SK-N-MC (cell line): Measurements from ENCODE around the gene ATXN10.

Source experiments
- DNase-seq: peaks from one replicate; pipeline ENCODE4 v3.0.0-alpha.2; 2011; ENCODE audit warnings: low read depth, low spot score
- H3K27ac ChIP-seq: fragments of 200-600 bp; sonication (generic); 2 replicates; pipeline ENCODE4 v1.5.1; 2016; ENCODE audit warnings: mixed run types
- H3K36me3 ChIP-seq: fragments of 200-600 bp; sonication (generic); 2 replicates; pipeline ENCODE4 v1.6.1; 2017; ENCODE audit warnings: antibody characterized with exemption, low read length, mixed read lengths; ENCODE audit not compliant: insufficient read depth
- H3K4me3 ChIP-seq: fragments of 200-600 bp; sonication (generic); 2 replicates; pipeline ENCODE4 v1.5.1; 2016
- H3K9ac ChIP-seq: fragments of 200-600 bp; sonication (generic); 2 replicates; pipeline ENCODE4 v1.8.0; 2017; ENCODE audit warnings: mixed run types, mixed read lengths; ENCODE audit not compliant: insufficient read length
- H3K9me3 ChIP-seq: fragments of 200-600 bp; sonication (generic); 2 replicates; pipeline ENCODE4 v1.6.1; 2017; ENCODE audit warnings: low read depth, mild to moderate bottlenecking, antibody characterized with exemption, low read length, moderate library complexity, mixed read lengths
- EZH2 ChIP-seq: fragments of 200-600 bp; sonication (generic); IDR thresholded peaks from one replicate; pipeline ENCODE4 v1.6.1; 2017; ENCODE audit warnings: antibody characterized with exemption
- FOXP2 ChIP-seq: optimal IDR thresholded peaks from 2 replicates; pipeline ENCODE3; 2011; ENCODE audit warnings: mild to moderate bottlenecking, moderate library complexity; ENCODE audit not compliant: insufficient read depth; ENCODE audit errors: extremely low read length, control extremely low read depth
- POLR2AphosphoS5 ChIP-seq: IDR thresholded peaks from 2 replicates; pipeline ENCODE4 v1.6.1; 2012; ENCODE audit warnings: mild to moderate bottlenecking, low read depth, low read length, borderline replicate concordance

ATXN10 gene

GRCh38 chr22:45720839-45721378 is 49.3 kb downstream of the ATXN10 start:
- Histone ChIP-seq H3K36me3 (peaks cover 65% of the 10 kb centered on the region), H3K27ac (no peak overlapping the region), H3K4me3 (no peak overlapping the region), H3K9me3 (no peaks in the 10 kb centered on the region), H3K9ac (no peak overlapping the region)
- no peak for DNase-seq
- TF ChIP-seq EZH2 (no peak), FOXP2 (no peak), POLR2AphosphoS5 (no peak)

- H3K4me3 ChIP-seq, result no peak overlapping the region
- no peak overlapping the region for H3K27ac ChIP-seq
- H3K9me3 ChIP-seq, result no peaks in the 10 kb centered on the region
- no peak overlapping the region for H3K9ac ChIP-seq
- H3K36me3 ChIP-seq, result peaks cover 60% of the 10 kb centered on the region
- TF ChIP-seq FOXP2, result no peak
- TF ChIP-seq POLR2AphosphoS5, result no peak
- no peak for DNase-seq
Observed at GRCh38 chr22:45722006-45722405, 50.4 kb downstream of the ATXN10 start.

DNA sequence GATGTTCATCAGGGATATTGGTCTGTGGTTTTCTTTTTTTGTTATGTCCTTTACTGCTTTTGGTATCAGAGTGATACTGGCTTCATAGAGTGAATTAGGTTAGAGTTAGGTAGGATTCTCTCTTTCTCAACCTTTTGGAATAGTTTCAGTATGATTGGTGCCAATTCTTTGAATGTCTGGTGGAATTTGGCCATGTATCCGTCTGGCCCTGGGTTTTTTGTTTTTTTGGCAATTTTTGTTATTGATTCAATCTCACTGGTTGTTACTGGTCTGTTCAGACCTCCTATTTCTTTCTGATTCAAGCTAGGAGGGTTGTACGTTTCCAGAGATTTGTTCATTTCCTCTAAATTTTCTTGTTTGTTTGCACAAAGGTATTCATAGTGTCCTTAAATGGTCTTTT is 54.4 kb downstream of the ATXN10 start:
- no peak overlapping the region for H3K27ac ChIP-seq
- H3K9me3 ChIP-seq, result no peaks in the 10 kb centered on the region
- peaks cover 54% of the 10 kb centered on the region for H3K36me3 ChIP-seq
- DNase-seq, result no peak
- no peak overlapping the region for H3K4me3 ChIP-seq
- no peak overlapping the region for H3K9ac ChIP-seq
- TF ChIP-seq EZH2, result no peak
- TF ChIP-seq FOXP2, result no peak
- TF ChIP-seq POLR2AphosphoS5, result no peak

GRCh38 chr22:45731041-45731797 is 59.6 kb downstream of the ATXN10 start:
- Histone ChIP-seq H3K36me3 (peaks cover 39% of the 10 kb centered on the region), H3K9ac (no peak overlapping the region), H3K4me3 (no peak overlapping the region), H3K9me3 (no peaks in the 10 kb centered on the region), H3K27ac (no peak overlapping the region)
- no peak for DNase-seq
- TF ChIP-seq POLR2AphosphoS5, result no peak

DNA sequence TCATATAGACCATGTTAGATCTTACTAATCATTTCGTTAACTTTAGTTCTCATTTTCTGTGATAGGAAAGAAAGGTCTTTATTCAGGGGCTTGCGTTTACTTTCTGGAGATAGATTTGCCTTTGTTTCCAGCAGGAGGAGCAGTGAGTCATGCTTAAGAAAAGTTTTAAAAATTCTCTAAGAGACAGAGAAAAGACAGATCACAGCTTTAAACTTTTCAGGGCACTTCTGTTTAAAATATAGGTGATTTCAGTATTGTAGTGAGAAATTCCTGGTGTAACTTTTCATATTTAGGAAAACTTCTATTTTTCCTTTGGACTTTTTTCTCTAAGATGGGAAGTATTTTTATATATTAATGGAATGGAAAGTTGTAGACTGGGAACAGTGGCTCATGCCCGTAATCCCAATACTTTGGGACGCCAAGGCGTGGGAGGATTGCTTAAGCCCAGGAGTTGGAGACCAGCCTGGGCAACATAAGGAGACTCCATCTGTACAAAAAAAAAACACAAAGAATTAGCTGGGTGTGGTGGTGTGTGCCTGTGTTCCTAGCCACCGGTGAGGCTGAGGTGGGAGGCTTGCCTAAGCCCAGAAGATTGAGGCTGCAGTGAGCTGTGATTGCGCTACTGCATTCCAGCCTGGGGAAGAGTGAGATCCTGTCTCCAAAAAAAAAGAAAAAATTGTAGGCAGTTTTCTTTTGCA is 60.3 kb downstream of the ATXN10 start:
- no peak for DNase-seq
- H3K4me3 ChIP-seq, result no peak overlapping the region
- H3K9me3 ChIP-seq, result no peaks in the 10 kb centered on the region
- H3K9ac ChIP-seq, result no peak overlapping the region
- TF ChIP-seq EZH2 (no peak), FOXP2 (no peak), POLR2AphosphoS5 (no peak)
- H3K36me3 ChIP-seq, result peaks cover 45% of the 10 kb centered on the region
- H3K27ac ChIP-seq, result no peak overlapping the region

DNA sequence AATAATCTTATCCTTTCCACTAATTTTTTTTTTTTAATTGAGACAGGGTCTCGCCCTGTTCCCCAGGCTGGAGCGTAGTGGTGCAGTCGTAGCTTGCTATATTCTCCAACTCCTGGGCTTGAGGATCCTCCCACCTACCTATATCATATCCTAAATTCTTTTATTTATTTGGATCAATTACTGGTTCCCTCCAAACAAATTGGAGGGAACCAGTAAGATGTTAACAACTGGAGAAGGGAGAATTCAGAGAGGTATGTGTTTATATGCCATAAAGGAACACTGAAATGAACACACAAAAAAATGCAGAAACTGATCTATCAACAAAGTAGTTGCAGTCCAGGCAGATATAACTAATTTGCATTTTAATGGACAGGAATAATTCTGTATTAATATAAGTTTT is 63.6 kb downstream of the ATXN10 start:
- peaks cover 47% of the 10 kb centered on the region for H3K36me3 ChIP-seq

DNA sequence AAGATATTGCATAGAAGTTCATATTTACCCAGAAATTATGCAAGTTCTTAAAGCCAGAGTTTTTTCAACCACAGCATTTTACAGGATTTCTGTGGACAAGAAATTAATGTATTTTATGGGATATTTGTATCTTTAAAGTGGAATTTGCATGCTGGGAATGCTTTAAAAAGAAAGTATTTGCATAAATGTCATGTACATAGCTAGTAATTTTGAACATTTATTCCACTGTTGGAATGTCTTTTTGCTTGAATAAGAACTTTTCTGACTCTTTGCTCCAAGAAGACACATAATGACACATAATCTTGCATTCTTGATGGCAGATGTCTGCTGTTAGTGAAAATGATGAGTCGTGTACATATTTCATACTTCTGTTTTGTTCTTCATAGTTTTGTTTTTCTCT is 66.6 kb downstream of the ATXN10 start:
- no peak for TF ChIP-seq FOXP2
- TF ChIP-seq EZH2, result no peak
- no peak for TF ChIP-seq POLR2AphosphoS5
- peak; percentile 82 for DNase-seq
- Histone ChIP-seq H3K36me3 (peaks cover 66% of the 10 kb centered on the region), H3K9me3 (peaks cover 5% of the 10 kb centered on the region; the same call in 1 of the 2 replicates), H3K4me3 (peak overlapping the region; percentile 53), H3K9ac (peak overlapping the region; percentile 6), H3K27ac (peak overlapping the region; percentile 94)

More for the DNA sequence above, 63.6 kb downstream of the ATXN10 start:
- H3K9me3 ChIP-seq, result 0 out of 2 replicates have a peak, but pooled peaks cover 3% of the 10 kb centered on the region
- peak overlapping the region; percentile 30 for H3K27ac ChIP-seq
- no peak for TF ChIP-seq POLR2AphosphoS5
- TF ChIP-seq FOXP2, result no peak
- TF ChIP-seq EZH2, result no peak
- DNase-seq, result no peak
- H3K9ac ChIP-seq, result no peak overlapping the region
- no peak overlapping the region for H3K4me3 ChIP-seq

- H3K9me3 ChIP-seq, result peaks cover 5% of the 10 kb centered on the region; the same call in 1 of the 2 replicates
- H3K4me3 ChIP-seq, result no peak overlapping the region
- no peak overlapping the region for H3K27ac ChIP-seq
- H3K9ac ChIP-seq, result no peak overlapping the region
- no peak for DNase-seq
- H3K36me3 ChIP-seq, result peaks cover 81% of the 10 kb centered on the region
- TF ChIP-seq POLR2AphosphoS5, result no peak
- no peak for TF ChIP-seq EZH2
- TF ChIP-seq FOXP2, result no peak
Observed at GRCh38 chr22:45740236-45740635, 68.6 kb downstream of the ATXN10 start.
